ENCODE data around the gene DPY19L2.
"Not testable (repeated sequence)": the region's sequence is repeated elsewhere in the genome, so short reads cannot be mapped to it uniquely, and the experiment has no call there.

DNA sequence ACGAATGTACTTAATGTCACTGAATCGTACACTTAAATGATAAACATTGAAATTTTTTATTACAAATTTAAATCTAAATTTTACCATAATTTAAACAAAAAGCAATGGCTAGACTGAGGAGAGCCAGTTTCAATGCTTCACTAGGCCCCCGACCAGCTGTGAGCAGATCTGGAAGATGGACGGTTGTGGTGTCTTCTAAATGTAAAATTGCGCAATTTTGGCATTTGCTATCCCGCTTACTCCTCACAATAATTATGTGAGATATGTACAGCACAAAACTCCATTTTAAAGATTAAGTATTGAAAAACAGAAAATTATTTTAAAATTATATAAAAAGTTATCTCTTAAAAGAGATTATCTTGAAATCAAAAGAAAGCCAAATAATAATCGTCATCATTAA lies 5.3 kb downstream of the DPY19L2 start:
- not testable (repeated sequence) for TF ChIP-seq EZH2 (IDR thresholded peaks at IDR 0.05); FOXP2 (optimal IDR thresholded peaks at IDR 0.05; ENCODE audit: control extremely low read depth, extremely low read length, insufficient read depth)

All from SK-N-MC (cell line).